HEK293 (cell line): ENCODE results near the gene NRP1.
A peak's percentile ranks its signal among the peaks of the same experiment; 100 is the strongest.

ENCODE experiments used
- ELK4 ChIP-seq: IDR thresholded peaks from 2 replicates; pipeline ENCODE4 v1.6.1; 2011; ENCODE audit warnings: mild to moderate bottlenecking, low read depth, low read length, borderline replicate concordance
- HOXC10 ChIP-seq: sonication (generic); formaldehyde crosslinking; IDR thresholded peaks from 2 replicates; pipeline ENCODE4 v1.8.1; 2023; ENCODE audit warnings: mild to moderate bottlenecking, missing genetic modification reagents
- INSM2 ChIP-seq: fragments of 450-650 bp; formaldehyde crosslinking; IDR thresholded peaks from 2 replicates; pipeline ENCODE4 v1.5.1; 2016; ENCODE audit warnings: missing biosample characterization, missing genetic modification characterization
- MEIS1 ChIP-seq: sonication (generic); formaldehyde crosslinking; IDR thresholded peaks from 2 replicates; pipeline ENCODE4 v1.8.1; 2022; ENCODE audit warnings: missing genetic modification reagents, mild to moderate bottlenecking, borderline replicate concordance
- REST ChIP-seq: fragments of 450-650 bp; formaldehyde crosslinking; IDR thresholded peaks from 2 replicates; pipeline ENCODE4 v1.5.1; 2016; ENCODE audit warnings: missing biosample characterization, missing genetic modification characterization
- SP2 ChIP-seq: fragments of 450-650 bp; formaldehyde crosslinking; IDR thresholded peaks from 2 replicates; pipeline ENCODE4 v1.5.1; 2016; ENCODE audit warnings: missing biosample characterization, missing genetic modification characterization
- ZBTB21 ChIP-seq: fragments of 450-650 bp; formaldehyde crosslinking; IDR thresholded peaks from 2 replicates; pipeline ENCODE4 v1.5.1; 2017; ENCODE audit warnings: missing biosample characterization, missing genetic modification characterization
- ZBTB8A ChIP-seq: fragments of 450-650 bp; formaldehyde crosslinking; IDR thresholded peaks from 2 replicates; pipeline ENCODE4 v1.5.1; 2016; ENCODE audit warnings: missing biosample characterization, missing genetic modification characterization
- ZNF138 ChIP-seq: fragments of 450-650 bp; formaldehyde crosslinking; IDR thresholded peaks from 2 replicates; pipeline ENCODE4 v1.5.1; 2016; ENCODE audit warnings: missing biosample characterization, missing genetic modification characterization, borderline replicate concordance
- ZNF221 ChIP-seq: fragments of 450-650 bp; formaldehyde crosslinking; IDR thresholded peaks from 2 replicates; pipeline ENCODE4 v1.5.1; 2017; ENCODE audit warnings: missing biosample characterization, missing genetic modification characterization, borderline replicate concordance
- ZNF311 ChIP-seq: fragments of 450-650 bp; formaldehyde crosslinking; IDR thresholded peaks from 2 replicates; pipeline ENCODE4 v1.5.1; 2017; ENCODE audit warnings: missing biosample characterization, missing genetic modification characterization, borderline replicate concordance
- ZNF362 ChIP-seq: fragments of 450-650 bp; formaldehyde crosslinking; IDR thresholded peaks from 2 replicates; pipeline ENCODE4 v1.5.1; 2016; ENCODE audit warnings: missing biosample characterization, missing genetic modification characterization
- ZNF449 ChIP-seq: fragments of 450-650 bp; formaldehyde crosslinking; IDR thresholded peaks from 2 replicates; pipeline ENCODE4 v1.5.1; 2017; ENCODE audit warnings: missing biosample characterization, mild to moderate bottlenecking, missing genetic modification characterization, moderate library complexity
- ZNF501 ChIP-seq: fragments of 450-650 bp; formaldehyde crosslinking; IDR thresholded peaks from 2 replicates; pipeline ENCODE4 v1.5.1; 2016; ENCODE audit warnings: missing biosample characterization, missing genetic modification characterization
- ZNF518A ChIP-seq: fragments of 450-650 bp; formaldehyde crosslinking; conservative IDR thresholded peaks from 2 replicates; pipeline ENCODE4 v1.5.1; 2016; ENCODE audit warnings: low read depth, missing biosample characterization, missing genetic modification characterization
- ZNF585B ChIP-seq: fragments of 450-650 bp; formaldehyde crosslinking; IDR thresholded peaks from 2 replicates; pipeline ENCODE4 v1.5.1; 2016; ENCODE audit warnings: missing biosample characterization, missing genetic modification characterization
- ZNF621 ChIP-seq: fragments of 450-650 bp; formaldehyde crosslinking; IDR thresholded peaks from 2 replicates; pipeline ENCODE4 v1.5.1; 2017; ENCODE audit warnings: missing biosample characterization, missing genetic modification characterization
- ZNF701 ChIP-seq: fragments of 450-650 bp; formaldehyde crosslinking; IDR thresholded peaks from 2 replicates; pipeline ENCODE4 v1.5.1; 2016; ENCODE audit warnings: missing biosample characterization, missing genetic modification characterization
- ZNF704 ChIP-seq: fragments of 450-650 bp; formaldehyde crosslinking; IDR thresholded peaks from 2 replicates; pipeline ENCODE4 v1.5.1; 2016; ENCODE audit warnings: missing biosample characterization, missing genetic modification characterization
- ZNF777 ChIP-seq: fragments of 450-650 bp; formaldehyde crosslinking; IDR thresholded peaks from 2 replicates; pipeline ENCODE4 v1.5.1; 2017; ENCODE audit warnings: missing biosample characterization, missing genetic modification characterization, borderline replicate concordance
- ZNF830 ChIP-seq: fragments of 450-650 bp; IDR thresholded peaks from 2 replicates; pipeline ENCODE4 v1.5.0; 2018; ENCODE audit warnings: missing biosample characterization, missing genetic modification characterization, low read depth, mild to moderate bottlenecking, moderate library complexity
- ZXDB ChIP-seq: fragments of 450-650 bp; formaldehyde crosslinking; IDR thresholded peaks from 2 replicates; pipeline ENCODE4 v1.5.1; 2016; ENCODE audit warnings: missing biosample characterization, missing genetic modification characterization

NRP1 gene

GRCh38 chr10:33325929-33326328 is 8.5 kb downstream of the NRP1 start (continued):
- TF ChIP-seq MEIS1 (CRISPR knock-in tag) (0 out of 2 replicates have a peak, but pooled peaks have one; percentile 29), ELK4 (no peak), ZNF704 (tag by site-specific recombination) (no peak), ZBTB21 (tag by site-specific recombination) (no peak), ZNF362 (tag by site-specific recombination) (0 out of 2 replicates have a peak, but pooled peaks have one; percentile 28), ZNF830 (tag by site-specific recombination) (no peak), ZNF621 (no peak), ZNF518A (tag by site-specific recombination) (no peak), ZNF585B (no peak), ZBTB8A (tag by site-specific recombination) (peak; percentile 64), ZXDB (peak; percentile 90), HOXC10 (no peak), ZNF221 (no peak), ZNF501 (tag by site-specific recombination) (no peak; the same call in 1 of the 2 replicates), ZNF138 (tag by site-specific recombination) (no peak), ZNF777 (no peak), SP2 (no peak), INSM2 (tag by site-specific recombination) (peak; percentile 88), REST (tag by site-specific recombination) (no peak), ZNF449 (tag by site-specific recombination) (0 out of 2 replicates have a peak, but pooled peaks have one; percentile 42), ZNF311 (no peak), ZNF701 (tag by site-specific recombination) (no peak)
